ENCODE measurements around the gene ARID1B.

ARID1B gene

GRCh38 chr6:156910938-156911337 is 133.8 kb downstream of the ARID1B start:
- no peak for DNase-seq

- DNase-seq = no peak
These were observed 134.4 kb downstream of the ARID1B start for GRCh38 chr6:156911581-156911980.

GRCh38 chr6:156912431-156912830 is 135.3 kb downstream of the ARID1B start:
- DNase-seq = no peak

GRCh38 chr6:156914181-156914580 is 137.0 kb downstream of the ARID1B start:
- no peak for DNase-seq

GRCh38 chr6:156916130-156916801 is 139.1 kb downstream of the ARID1B start:
- no peak for DNase-seq

GRCh38 chr6:156917213-156917612 is 140.0 kb downstream of the ARID1B start:
- no peak for DNase-seq

- no peak for DNase-seq
These were observed 141.5 kb downstream of the ARID1B start for GRCh38 chr6:156918647-156919046.

- DNase-seq = no peak
These were observed 142.2 kb downstream of the ARID1B start for GRCh38 chr6:156919370-156919769.

- DNase-seq = no peak
These were observed 142.7 kb downstream of the ARID1B start for GRCh38 chr6:156919814-156920369.

- no peak for DNase-seq
These were observed 147.1 kb downstream of the ARID1B start for GRCh38 chr6:156924246-156924645.

GRCh38 chr6:156925026-156925425 is 147.8 kb downstream of the ARID1B start:
- no peak for DNase-seq

- no peak for DNase-seq
These were observed 148.8 kb downstream of the ARID1B start for GRCh38 chr6:156925718-156926607.

GRCh38 chr6:156928126-156928525 is 150.9 kb downstream of the ARID1B start:
- no peak for DNase-seq

GRCh38 chr6:156928972-156929371 is 151.8 kb downstream of the ARID1B start:
- no peak for DNase-seq

GRCh38 chr6:156931283-156931682 is 154.1 kb downstream of the ARID1B start:
- DNase-seq = no peak

GRCh38 chr6:156933201-156934068 is 156.3 kb downstream of the ARID1B start:
- no peak for DNase-seq

- DNase-seq = no peak
These were observed 156.9 kb downstream of the ARID1B start for GRCh38 chr6:156934069-156934460.

GRCh38 chr6:156935000-156935399 is 157.8 kb downstream of the ARID1B start:
- no peak for DNase-seq

- DNase-seq = no peak
These were observed 161.0 kb downstream of the ARID1B start for GRCh38 chr6:156938143-156938542.

- no peak for DNase-seq
These were observed 163.0 kb downstream of the ARID1B start for GRCh38 chr6:156940221-156940620.

GRCh38 chr6:156942266-156942665 is 165.1 kb downstream of the ARID1B start:
- DNase-seq = no peak

- no peak for DNase-seq
These were observed 166.0 kb downstream of the ARID1B start for GRCh38 chr6:156943166-156943565.

GRCh38 chr6:156943816-156944215 is 166.6 kb downstream of the ARID1B start:
- DNase-seq = no peak

Measured in activated CD4-positive, alpha-beta T cell treated with anti-CD3 and anti-CD28 coated beads for 4 hours (primary cell).